Hematopoietic multipotent progenitor cell treated with erythropoietin and hydrocortisone succinate and interleukin-3 and kit ligand, for 6 days (in vitro differentiated cells): ENCODE measurements around the gene FOXA1.

ENCODE experiments used
- DNase-seq: peaks from one replicate; pipeline ENCODE4 v3.0.0-alpha.2; 2015

Gene FOXA1

DNA sequence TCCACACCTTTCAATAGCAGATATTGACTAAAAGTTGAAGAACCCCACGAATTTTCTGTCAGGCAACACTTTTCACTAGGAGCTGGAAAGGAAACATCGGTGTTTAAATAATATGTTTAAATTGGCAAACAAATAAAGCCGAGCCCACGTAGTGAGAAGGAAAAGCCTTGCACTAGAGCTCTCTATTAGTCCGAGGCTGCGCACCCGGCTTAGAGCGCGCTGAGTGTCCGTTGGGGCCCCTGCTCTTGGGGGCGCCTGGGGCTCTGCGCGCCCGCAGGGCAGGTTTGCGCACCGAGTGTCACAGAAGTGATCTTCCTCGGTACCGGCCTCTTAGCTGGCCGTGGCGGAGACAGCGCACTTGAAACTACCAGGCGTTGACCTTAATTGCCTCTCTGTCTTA lies 6.8 kb upstream of the FOXA1 start:
- no peak for DNase-seq

GRCh38 chr14:37600880-37601741 lies 6.1 kb upstream of the FOXA1 start:
- DNase-seq, result no peak

DNA sequence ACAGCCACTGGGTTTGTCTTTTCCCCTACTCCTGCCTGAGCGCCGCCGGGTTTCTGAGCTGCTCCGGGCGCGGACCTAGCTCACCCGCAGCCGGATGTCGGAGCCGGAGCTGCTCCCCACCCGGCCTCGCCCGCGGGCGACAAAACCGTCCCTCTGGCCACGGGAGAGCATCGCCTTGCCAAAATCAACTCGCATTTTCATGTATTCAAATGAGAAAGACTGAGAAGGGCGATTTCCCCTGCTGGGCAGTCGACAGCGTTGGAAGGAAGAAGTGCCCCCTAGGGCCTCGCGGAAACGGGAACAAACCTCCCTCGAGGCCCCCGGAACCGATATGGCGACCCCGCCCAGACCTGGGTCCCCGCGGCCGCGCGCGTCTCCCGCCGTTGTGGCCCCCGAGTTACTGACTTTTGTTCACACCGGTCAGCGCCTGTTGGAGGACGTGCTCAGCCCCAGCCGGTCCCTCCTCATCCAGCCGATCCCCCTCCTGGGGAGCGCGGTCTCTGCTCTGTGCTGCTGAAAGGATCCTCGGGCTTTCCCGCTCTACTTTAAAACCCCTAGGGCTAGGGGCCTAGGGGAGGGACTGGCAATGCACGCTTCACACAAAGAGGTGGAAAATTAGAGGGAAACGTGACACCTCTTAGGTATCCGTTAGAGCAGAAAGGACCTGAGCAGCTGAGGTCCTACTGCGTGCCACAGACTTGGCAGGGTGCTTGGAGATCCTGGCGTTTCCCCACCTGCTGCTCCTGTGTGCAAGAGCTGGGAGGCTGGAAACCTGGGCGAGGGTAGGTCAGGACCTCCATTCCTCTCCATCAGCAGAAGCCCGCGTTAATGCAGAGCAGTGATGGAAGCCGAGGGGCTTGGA lies 4.7 kb upstream of the FOXA1 start:
- DNase-seq, result no peak

DNA sequence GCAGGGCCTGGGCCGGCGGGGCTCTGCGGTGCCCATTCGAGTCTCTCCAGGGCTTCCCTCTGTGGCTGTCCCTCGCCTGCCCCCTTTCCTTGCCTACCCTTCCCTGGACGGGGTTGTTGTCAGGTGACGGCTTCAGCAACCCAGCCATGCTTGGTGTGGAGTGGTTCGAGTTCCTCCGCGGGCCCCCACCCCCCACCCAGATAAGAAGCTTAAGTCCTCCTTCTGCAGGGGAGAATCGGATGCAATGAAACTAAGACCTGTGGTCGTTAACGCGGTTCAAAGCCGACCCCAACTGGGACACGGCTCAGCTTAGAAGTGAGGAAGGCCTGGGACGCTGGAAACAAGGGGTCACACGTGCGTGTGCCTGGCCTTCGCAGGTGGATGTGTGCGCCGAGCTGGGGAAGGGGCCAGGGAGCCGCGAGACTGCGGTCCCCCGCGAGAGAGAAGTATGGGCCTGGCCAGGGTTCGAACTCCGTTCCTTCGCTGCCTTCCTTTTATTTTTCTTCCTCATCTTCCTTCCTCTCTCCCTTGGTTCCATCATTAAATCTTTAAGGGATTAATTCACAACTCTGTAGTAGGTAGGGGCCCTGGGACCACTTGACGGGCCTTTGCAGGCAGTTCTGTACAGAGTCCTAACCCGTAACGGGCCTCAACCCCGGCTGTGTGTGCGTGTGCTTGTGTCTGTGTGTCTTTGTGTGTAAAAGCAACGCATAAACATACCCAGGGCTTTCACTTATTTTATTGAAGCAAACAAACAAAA lies 3.9 kb upstream of the FOXA1 start:
- no peak for DNase-seq

DNA sequence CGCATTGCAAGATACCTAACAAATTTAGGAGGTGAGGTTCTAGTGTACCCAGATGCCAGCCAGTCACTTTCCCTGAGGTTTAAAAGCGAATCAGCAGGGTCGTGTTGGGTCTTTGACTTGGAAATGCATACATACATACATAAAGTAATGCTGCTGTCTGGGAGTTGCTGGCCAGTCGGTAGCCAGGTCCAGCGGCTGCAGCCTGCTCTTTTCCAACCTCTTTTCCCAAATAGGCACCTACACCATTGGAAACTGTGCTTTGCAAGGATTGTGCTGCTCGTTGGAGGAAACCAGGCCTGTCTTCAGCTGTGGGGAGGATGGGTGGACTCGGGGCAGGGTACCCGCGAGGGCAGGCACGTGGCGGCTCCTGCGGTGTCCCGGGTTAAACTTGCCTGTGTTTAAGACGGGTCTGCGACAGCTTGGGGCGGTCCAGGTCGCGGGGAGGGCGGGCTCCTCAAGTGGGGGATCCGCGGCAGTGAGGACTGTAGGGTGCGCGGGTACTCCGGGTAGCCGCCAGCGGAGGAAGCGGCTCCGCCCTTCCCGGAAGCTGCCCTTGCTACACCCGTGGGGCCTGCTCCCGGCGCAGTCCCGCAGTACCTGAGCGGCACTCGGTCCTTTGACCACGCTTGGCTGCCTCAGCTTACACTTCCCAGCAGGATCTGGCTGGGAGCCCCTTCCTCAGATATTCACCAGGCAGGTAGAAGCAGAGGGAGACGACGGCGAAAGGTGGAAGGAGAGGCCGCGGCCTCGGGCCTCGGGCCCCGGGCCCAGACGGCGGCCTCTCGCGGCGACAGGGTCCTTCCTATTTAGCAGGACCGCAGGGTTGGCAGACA lies 3.1 kb upstream of the FOXA1 start:
- no peak for DNase-seq

GRCh38 chr14:37597538-37597913 lies 2.5 kb upstream of the FOXA1 start:
- DNase-seq, result no peak

GRCh38 chr14:37596790-37597472 lies 1.9 kb upstream of the FOXA1 start:
- DNase-seq, result no peak

DNA sequence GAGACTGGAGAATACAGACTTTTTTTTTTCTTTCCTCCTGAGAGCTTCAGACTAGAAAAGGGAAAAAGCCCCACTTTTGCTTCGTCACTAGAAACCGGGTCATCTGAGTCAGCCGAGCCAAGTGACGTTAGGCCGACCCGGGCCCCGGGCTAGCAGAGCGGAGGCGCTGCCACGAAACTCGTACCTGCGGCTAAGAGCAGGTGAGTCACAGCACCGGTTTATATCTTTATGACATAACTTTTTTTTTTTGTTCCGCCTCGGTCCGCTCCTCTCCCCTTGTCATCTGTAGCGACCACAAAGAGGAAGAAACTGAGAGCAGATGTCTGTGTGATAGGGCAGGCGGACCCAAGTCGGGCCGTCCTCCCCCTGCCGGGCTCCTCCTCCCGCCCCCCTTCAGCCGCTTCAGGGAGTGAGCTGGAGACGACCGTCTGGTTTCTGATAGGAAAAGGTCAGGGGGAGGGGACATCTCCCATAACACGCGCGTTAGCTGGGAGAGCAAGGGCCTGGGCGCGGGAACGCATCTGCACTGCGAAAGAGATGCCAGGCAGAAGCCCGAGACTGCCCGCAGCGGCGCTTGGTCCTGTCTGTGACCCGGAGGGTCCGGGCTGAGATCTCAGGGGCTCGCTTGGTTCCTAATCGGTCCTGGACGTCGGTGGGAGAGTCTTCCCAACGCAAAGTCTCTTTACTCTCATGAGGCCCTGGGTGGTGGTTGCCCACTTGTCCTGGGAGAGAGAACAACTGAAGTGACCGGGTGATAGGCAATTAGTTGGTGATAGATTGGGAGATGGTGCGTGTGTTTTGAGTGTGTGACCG lies 966 bp upstream of the FOXA1 start:
- DNase-seq, result peak; percentile 53

GRCh38 chr14:37594238-37594970 lies 645 bp downstream of the FOXA1 start:
- DNase-seq, result peak; percentile 90

- DNase-seq, result no peak
Observed at GRCh38 chr14:37593511-37594237, 1.4 kb downstream of the FOXA1 start.

GRCh38 chr14:37592482-37593408 lies 2.3 kb downstream of the FOXA1 start:
- no peak for DNase-seq

- no peak for DNase-seq
Observed at GRCh38 chr14:37591941-37592481, 3.0 kb downstream of the FOXA1 start.

DNA sequence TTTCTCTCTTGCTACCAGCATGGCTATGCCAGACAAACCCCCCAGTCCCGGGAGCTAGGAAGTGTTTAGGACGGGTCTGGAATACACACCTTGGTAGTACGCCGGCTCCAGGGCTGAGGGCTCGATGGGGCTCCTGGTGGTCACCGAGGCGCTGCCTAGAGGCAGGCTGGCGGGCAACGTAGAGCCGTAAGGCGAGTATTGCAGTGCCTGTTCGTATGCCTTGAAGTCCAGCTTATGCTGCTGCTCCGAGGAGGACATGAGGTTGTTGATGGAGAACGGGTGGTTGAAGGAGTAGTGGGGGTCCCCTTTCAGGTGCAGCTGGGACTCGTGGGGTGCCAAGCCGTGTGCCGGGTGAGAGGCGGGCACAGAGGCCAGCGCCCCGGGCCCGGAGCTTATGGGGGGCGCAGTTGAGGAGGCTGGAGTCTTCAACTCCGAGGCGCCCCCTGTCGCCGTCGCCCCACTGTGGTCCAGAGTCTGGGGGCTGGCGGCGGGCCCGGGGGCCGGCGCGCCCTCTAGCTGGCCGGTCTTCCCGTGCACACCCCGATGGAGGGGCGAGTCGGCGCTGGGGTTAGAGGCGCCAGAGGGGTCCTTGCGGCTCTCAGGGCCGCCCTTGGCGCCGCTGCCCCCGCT lies 3.6 kb downstream of the FOXA1 start:
- no peak for DNase-seq

DNA sequence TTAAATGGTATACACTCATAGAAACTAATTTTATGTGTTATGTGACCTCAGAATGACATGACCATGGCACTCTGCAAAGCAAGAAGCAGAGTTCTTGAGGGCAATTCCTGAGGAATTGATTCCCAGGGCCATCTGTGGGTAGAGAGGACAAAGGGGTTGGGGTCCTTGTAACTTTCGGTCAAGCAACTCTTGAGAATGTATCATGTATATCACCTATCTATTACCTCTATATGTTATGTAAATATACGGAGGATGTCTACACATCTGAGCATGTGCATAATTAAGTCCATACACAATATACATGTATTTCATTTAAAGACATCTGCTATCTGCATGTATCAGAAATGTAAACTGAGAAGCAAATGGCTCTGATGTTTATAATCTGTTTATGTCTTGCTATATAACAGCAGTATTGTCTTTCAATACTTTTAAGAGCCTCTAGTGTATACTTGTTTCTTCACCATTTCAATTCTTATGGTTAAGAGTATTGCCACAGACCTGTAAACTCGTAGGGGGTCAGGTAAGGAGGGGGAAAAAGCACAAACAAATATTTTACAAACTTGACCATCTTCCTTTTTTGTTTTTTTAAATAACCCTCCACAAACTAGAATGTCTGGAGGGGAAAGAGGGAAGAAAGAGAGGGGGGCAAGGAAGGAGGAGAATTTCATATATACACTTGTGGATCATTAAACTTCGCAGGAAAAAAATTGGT lies 4.5 kb downstream of the FOXA1 start:
- no peak for DNase-seq

DNA sequence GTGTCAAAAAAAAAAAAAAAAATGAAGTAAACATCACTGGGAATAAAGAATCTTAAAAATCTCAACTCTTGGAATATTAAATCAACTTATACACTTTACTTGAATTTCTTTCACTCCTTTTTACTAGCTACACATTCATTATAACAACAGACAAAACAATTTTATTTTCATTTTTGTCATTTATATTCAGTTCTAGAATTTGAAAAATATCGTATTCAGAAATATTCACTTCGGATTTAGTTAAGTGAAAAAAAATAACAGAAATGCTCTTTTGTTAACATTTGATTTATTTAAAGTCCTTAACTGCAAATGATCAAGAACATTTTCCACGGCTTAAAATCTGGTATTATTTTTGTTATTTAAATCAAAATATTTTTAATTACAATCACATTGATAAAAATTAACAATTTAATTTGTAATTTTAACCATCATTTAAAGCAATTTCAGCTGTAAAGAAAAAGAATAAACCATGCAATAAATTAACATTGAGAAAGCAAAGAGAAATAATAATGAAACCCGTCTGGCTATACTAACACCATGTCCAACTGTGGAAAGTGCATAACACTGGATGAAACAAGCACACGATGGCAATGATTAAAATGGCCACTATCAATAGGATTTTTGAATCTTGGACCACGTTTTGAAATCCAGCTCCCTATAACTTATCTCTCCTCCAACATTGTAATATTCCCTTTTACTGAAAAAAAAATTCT lies 5.2 kb downstream of the FOXA1 start:
- DNase-seq, result no peak
